B cell (primary cell): ENCODE data around the gene PHRF1. TPM values are rescaled to one million over a fixed set of nuclear protein-coding genes. Genes with fewer than 3 reads are reported as not detected.

Experiments used
- ATAC-seq: fragments of 200-7000 bp; cut with Tn5 transposase; one replicate; pipeline ENCODE4 v1.10.0; 2021; ENCODE audit warnings: low read depth, mild to moderate bottlenecking, moderate number of reproducible peaks, moderate library complexity
- CTCF ChIA-PET: fragments of 350-600 bp; sonication (Branson Sonifier 250); formaldehyde crosslinking; loops from one replicate; lab custom pipeline; 2021; ENCODE audit warnings: antibody characterized with exemption, inconsistent platforms; lab: Charles Lee
- POLR2A ChIA-PET: fragments of 350-600 bp; sonication (Branson Sonifier 250); formaldehyde crosslinking; loops from one replicate; lab custom pipeline; 2021; ENCODE audit warnings: antibody characterized with exemption; lab: Charles Lee
- DNase-seq: peaks from one replicate; pipeline ENCODE4 v3.0.0; 2013
- H2AFZ ChIP-seq: 2 replicates; pipeline ENCODE4 v1.6.1; 2012; ENCODE audit warnings: mild to moderate bottlenecking, low read depth, low read length; ENCODE audit not compliant: insufficient read depth, poor library complexity, severe bottlenecking
- H3K27ac ChIP-seq, 2 donors: 1 replicate in 1 of 2; 2 replicates in 1 of 2; pipeline ENCODE4 v1.5.1; 2012 to 2013; ENCODE audit warnings: low read length in 2 of 2, mild to moderate bottlenecking in 2 of 2, moderate library complexity in 1 of 2
- H3K27me3 ChIP-seq, 4 experiments: fragments of 200-600 bp in 1 of 4; sonication (generic) in 1 of 4; replicated peaks in 1 of 4; 1 replicate in 2 of 4; 2 replicates in 2 of 4; pipeline versions ENCODE4 v1.6.1 to v1.7.0; 2013 to 2016; ENCODE audit warnings: low read length in 3 of 4, mild to moderate bottlenecking in 2 of 4, mixed read lengths in 1 of 4, moderate library complexity in 1 of 4; ENCODE audit not compliant: insufficient read depth in 4 of 4, control insufficient read depth in 3 of 4; ENCODE audit errors: control extremely low read depth in 1 of 4
- H3K36me3 ChIP-seq, 2 experiments: replicated peaks in 1 of 2; 1 replicate in 1 of 2; 2 replicates in 1 of 2; pipeline versions ENCODE4 v1.6.1 to v1.7.1; 2013; ENCODE audit warnings: low read length in 1 of 2; ENCODE audit not compliant: insufficient read depth in 2 of 2, control insufficient read depth in 1 of 2; ENCODE audit errors: control extremely low read depth in 1 of 2, extremely low read depth in 1 of 2
- H3K4me1 ChIP-seq, 2 donors: fragments of 200-600 bp in 1 of 2; sonication (generic) in 1 of 2; 1 replicate in 1 of 2; 2 replicates in 1 of 2; pipeline versions ENCODE4 v1.5.1 to v1.6.1; 2013 to 2017; ENCODE audit warnings: low read length in 2 of 2; ENCODE audit not compliant: control insufficient read depth in 2 of 2, insufficient read depth in 2 of 2
- H3K4me2 ChIP-seq: replicated peaks from 2 replicates; pipeline ENCODE3; 2012; ENCODE audit warnings: mild to moderate bottlenecking, low read depth, low read length; ENCODE audit not compliant: poor library complexity, severe bottlenecking
- H3K4me3 ChIP-seq, 5 experiments: fragments of 200-600 bp in 1 of 5; sonication (generic) in 1 of 5; 1 replicate in 3 of 5; 2 replicates in 2 of 5; pipeline versions ENCODE4 v1.5.1 to v1.7.0; 2011 to 2016; ENCODE audit warnings: low read length in 4 of 5, mild to moderate bottlenecking in 4 of 5, low read depth in 2 of 5, control low read depth in 1 of 5, moderate library complexity in 1 of 5; ENCODE audit not compliant: insufficient read depth in 1 of 5; ENCODE audit errors: control extremely low read depth in 1 of 5, extremely low read depth in 1 of 5
- H3K79me2 ChIP-seq: fragments of 200-600 bp; sonication (generic); one replicate; pipeline ENCODE4 v1.6.0; 2016; ENCODE audit warnings: low read length; ENCODE audit not compliant: control insufficient read depth, insufficient read depth
- H3K9ac ChIP-seq: fragments of 200-600 bp; sonication (generic); 2 replicates; pipeline ENCODE4 v1.6.1; 2017; ENCODE audit warnings: mild to moderate bottlenecking, low read length, moderate library complexity
- H3K9me3 ChIP-seq, 3 donors: one replicate each; pipeline versions ENCODE4 v1.6.1 to v1.7.1; 2013; ENCODE audit warnings: low read length in 2 of 3; ENCODE audit not compliant: control insufficient read depth in 2 of 3, insufficient read depth in 1 of 3; ENCODE audit errors: control extremely low read depth in 1 of 3
- H4K20me1 ChIP-seq: 2 replicates; pipeline ENCODE4 v1.6.0; 2012; ENCODE audit warnings: mild to moderate bottlenecking, low read length; ENCODE audit not compliant: insufficient read depth, control insufficient read depth, poor library complexity, severe bottlenecking
- H3K27ac Mint-ChIP-seq: one replicate; pipeline ENCODE4 v1.8.0; 2021; ENCODE audit warnings: mixed read lengths
- H3K27me3 Mint-ChIP-seq: one replicate; pipeline ENCODE4 v1.8.0; 2021; ENCODE audit warnings: mixed read lengths
- H3K4me1 Mint-ChIP-seq: one replicate; pipeline ENCODE4 v1.8.0; 2021; ENCODE audit warnings: mixed read lengths
- H3K4me3 Mint-ChIP-seq: one replicate; pipeline ENCODE4 v1.8.0; 2021; ENCODE audit warnings: mixed read lengths
- H3K9me3 Mint-ChIP-seq: one replicate; pipeline ENCODE4 v1.8.0; 2022; ENCODE audit warnings: mixed read lengths; ENCODE audit not compliant: insufficient read depth
- CTCF ChIP-seq: fragments of 200-600 bp; IDR thresholded peaks from one replicate; pipeline ENCODE4 v1.8.0; 2022; ENCODE audit warnings: antibody characterized with exemption, mild to moderate bottlenecking
- EZH2 ChIP-seq: IDR thresholded peaks from 2 replicates; pipeline ENCODE4 v1.6.1; 2012; ENCODE audit warnings: borderline replicate concordance, low read depth, mild to moderate bottlenecking, moderate library complexity, low read length; ENCODE audit not compliant: insufficient read depth, poor library complexity, severe bottlenecking
- WGBS: methylation state at CpG from one replicate; pipeline ENCODE4 v1.1.5; 2013; ENCODE audit warnings: missing lambda C conversion rate; ENCODE audit not compliant: insufficient coverage; 5-methylcytosine and 5-hydroxymethylcytosine counted together
- intact Hi-C: fragments of 100-400 bp; cut with micrococcal nuclease; formaldehyde crosslinking; loops from one replicate; pipeline ENCODE4 v1.10.0; 2022
- polyA plus RNA-seq: library from polyadenylated mRNA; depleted of rRNA; stranded (reverse); fragments of >200 nt; gene quantifications from 2 replicates; pipeline ENCODE4 v1.2.3, GENCODE V29; 2012
- total RNA-seq, 2 donors: library from RNA; stranded (reverse); fragments of 120-200 nt in 1 of 2; gene quantifications; 1 replicate in 1 of 2; 2 replicates in 1 of 2; pipeline versions ENCODE4 v1.2.3 to v1.2.4, GENCODE V29; 2013 to 2022

The PHRF1 gene
- total and polyA plus RNA-seq, 2 donors (not counting 1 experiment from before 2014, with no cell fraction given), result 22.3 to 57.9 TPM

DNA sequence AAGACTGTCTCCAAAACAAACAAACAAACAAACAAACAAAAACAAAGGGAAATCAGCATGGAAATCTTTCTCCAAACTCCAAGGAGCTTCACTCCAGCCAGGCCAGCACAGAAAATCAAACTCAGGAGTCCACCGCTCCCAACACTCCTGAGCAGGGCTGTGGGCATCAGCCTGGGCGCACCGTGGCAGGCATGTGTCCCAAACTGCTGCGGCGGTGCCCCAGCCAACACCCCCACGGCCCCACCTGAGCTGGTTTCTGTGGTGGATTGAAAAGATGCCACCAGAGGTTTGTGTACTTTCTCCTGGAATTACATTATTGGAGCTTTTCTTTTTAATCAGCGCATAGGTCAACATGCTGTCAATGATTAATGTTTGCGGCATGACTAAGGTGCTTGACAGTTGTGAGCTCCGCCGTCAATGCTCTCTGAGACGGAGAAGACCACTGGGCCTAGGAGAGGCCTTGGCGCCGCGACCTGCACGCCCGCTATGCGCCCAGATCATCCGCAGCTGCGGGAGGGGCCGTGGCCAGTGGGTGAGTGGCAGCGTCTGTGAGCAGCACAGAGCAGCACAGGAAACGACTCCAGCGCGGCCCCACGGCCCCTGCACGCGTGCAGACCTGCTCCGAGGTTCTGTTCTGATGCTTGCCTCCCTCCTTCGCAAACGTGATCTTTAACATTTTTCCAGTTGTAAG, 78.9 kb downstream of the PHRF1 start:
- H3K36me3 ChIP-seq, result peaks cover 0 to 26% of the 10 kb centered on the region in 2 experiments
- POLR2A ChIA-PET, result no interaction called here

More for the DNA sequence above, 78.9 kb downstream of the PHRF1 start:
- H3K9ac ChIP-seq, result no peak overlapping the region
- Mint-ChIP-seq H3K27me3 (no peaks in the 10 kb centered on the region), H3K27ac (no peak overlapping the region), H3K4me1 (peaks cover 3% of the 10 kb centered on the region), H3K4me3 (no peak overlapping the region), H3K9me3 (no peaks in the 10 kb centered on the region)
- H3K79me2 ChIP-seq, result peaks cover 4% of the 10 kb centered on the region
- no peak for TF ChIP-seq EZH2
- no peak for TF ChIP-seq CTCF
- intact Hi-C loops, result no loop called here
- H3K4me1 ChIP-seq, result no peaks in the 10 kb centered on the region
- H4K20me1 ChIP-seq, result no peaks in the 10 kb centered on the region
- no peaks in the 10 kb centered on the region for H3K27me3 ChIP-seq
- no peak for DNase-seq
- 97% methylated on average over 23 of the region's 30 CpGs for WGBS
- no peak overlapping the region for H3K27ac ChIP-seq
- H3K4me2 ChIP-seq, result no peak overlapping the region
- H3K4me3 ChIP-seq, result no peak overlapping the region
- no peaks in the 10 kb centered on the region for H3K9me3 ChIP-seq
- no peak overlapping the region for H2AFZ ChIP-seq
- no peak for ATAC-seq
- CTCF ChIA-PET, result interaction anchor here (1.0 kb wide), 1 partner anchor 100 kb away, joined by 3 read pairs; no protein-coding TSS in a partner anchor
